K562 (cell line): Measurements from ENCODE around the gene CARD9. TPM values are rescaled to one million over a fixed set of nuclear protein-coding genes. Genes with fewer than 3 reads are reported as not detected.

Experiments used
- ATF3 ChIP-seq, 2 experiments: fragments of 450-650 bp in 1 of 2; sonication (generic) in 1 of 2; formaldehyde crosslinking in 1 of 2; IDR thresholded peaks in 1 of 2; conservative IDR thresholded peaks in 1 of 2; 2 replicates each; pipeline versions ENCODE4 v1.6.1 to v1.8.1; 2016 to 2023; ENCODE audit warnings: mild to moderate bottlenecking in 2 of 2, moderate library complexity in 2 of 2, inconsistent platforms in 1 of 2, missing genetic modification reagents in 1 of 2
- ATF6 ChIP-seq: sonication (generic); formaldehyde crosslinking; IDR thresholded peaks from 2 replicates; pipeline ENCODE4 v1.4.0; 2020; ENCODE audit warnings: mild to moderate bottlenecking, missing genetic modification reagents
- C11orf30 ChIP-seq: fragments of 450-650 bp; IDR thresholded peaks from 2 replicates; pipeline ENCODE4 v1.6.1; 2016; ENCODE audit warnings: low read depth, mild to moderate bottlenecking
- MTA2 ChIP-seq: fragments of 450-650 bp; IDR thresholded peaks from 2 replicates; pipeline ENCODE4 v1.6.1; 2016; ENCODE audit warnings: low read depth
- MTA3 ChIP-seq: fragments of 450-650 bp; formaldehyde crosslinking; IDR thresholded peaks from 2 replicates; pipeline ENCODE4 v1.6.1; 2017; ENCODE audit warnings: mild to moderate bottlenecking, borderline replicate concordance
- MYC ChIP-seq, 2 experiments: fragments of 250-450 bp in 1 of 2; sonication (Bioruptor Pico) in 1 of 2; IDR thresholded peaks; 2 replicates each; pipeline versions ENCODE4 v1.5.1 to v1.6.1; 2012 to 2021; ENCODE audit warnings: low read depth in 2 of 2, borderline replicate concordance in 1 of 2, improper control_type of control experiment in 1 of 2, low read length in 1 of 2, mild to moderate bottlenecking in 1 of 2, moderate library complexity in 1 of 2
- NBN ChIP-seq: fragments of 450-650 bp; IDR thresholded peaks from 2 replicates; pipeline ENCODE4 v1.6.1; 2016; ENCODE audit warnings: low read depth, mild to moderate bottlenecking
- NCOA4 ChIP-seq: fragments of 450-650 bp; IDR thresholded peaks from 2 replicates; pipeline ENCODE4 v1.6.1; 2018; ENCODE audit warnings: mild to moderate bottlenecking; ENCODE audit not compliant: partially characterized antibody
- NR2F6 ChIP-seq: fragments of 450-650 bp; formaldehyde crosslinking; IDR thresholded peaks from 2 replicates; pipeline ENCODE4 v1.4.0; 2020; ENCODE audit warnings: mild to moderate bottlenecking
- THRAP3 ChIP-seq: fragments of 450-650 bp; IDR thresholded peaks from 2 replicates; pipeline ENCODE4 v1.6.1; 2016; ENCODE audit warnings: mild to moderate bottlenecking, inconsistent platforms, borderline replicate concordance
- polyA plus RNA-seq, 8 experiments: library from polyadenylated mRNA; depleted of rRNA in 4 of 8; stranded (reverse) in 5 of 8; unstranded in 3 of 8; fragments of >200 nt; fragmentation: Nextera tagmentation in 2 of 8; fragmentation: Illumina TruSeq in 1 of 8; extraction: Ambion mirVana in 2 of 8; extraction: Trizol in 1 of 8; gene quantifications; 2 replicates each; pipeline versions ENCODE4 v1.2.1 to v1.2.3, GENCODE V29; 2011 to 2014; ENCODE audit warnings: inconsistent platforms in 1 of 8, missing spikeins in 1 of 8
- total RNA-seq, 7 experiments: library from RNA; depleted of rRNA in 6 of 7; stranded (reverse); fragments of >200 nt in 6 of 7; fragmentation: Illumina TruSeq in 2 of 7; extraction: Trizol in 2 of 7; gene quantifications; 2 replicates each; pipeline versions ENCODE4 v1.2.1 to v1.2.3, GENCODE V29; 2011 to 2021; ENCODE audit warnings: low replicate concordance in 1 of 7
- TF ChIP-seq, protein P1 (sequence below): fragments of 450-650 bp; formaldehyde crosslinking; IDR thresholded peaks from 2 replicates; pipeline ENCODE4 v1.4.0; 2020; ENCODE audit warnings: mild to moderate bottlenecking, mixed read lengths
- TF ChIP-seq, protein P2 (sequence below), 2 experiments: fragments of 450-650 bp; IDR thresholded peaks; 2 replicates each; pipeline ENCODE4 v1.6.1; 2016
- TF ChIP-seq, protein P3 (sequence below): fragments of 450-650 bp; formaldehyde crosslinking; IDR thresholded peaks from 2 replicates; pipeline ENCODE4 v1.4.0; 2020; ENCODE audit warnings: mild to moderate bottlenecking, moderate library complexity
- TF ChIP-seq, protein P4 (sequence below): sonication (generic); formaldehyde crosslinking; IDR thresholded peaks from 2 replicates; pipeline ENCODE4 v1.8.0; 2023; ENCODE audit warnings: mild to moderate bottlenecking, missing genetic modification reagents

CARD9 gene
- total and polyA plus RNA-seq, 9 of the 15 experiments (the other 6 are each of a cell fraction or from before 2014, with no cell fraction given) = 1.7 to 53.0 (median 9.7) TPM

DNA sequence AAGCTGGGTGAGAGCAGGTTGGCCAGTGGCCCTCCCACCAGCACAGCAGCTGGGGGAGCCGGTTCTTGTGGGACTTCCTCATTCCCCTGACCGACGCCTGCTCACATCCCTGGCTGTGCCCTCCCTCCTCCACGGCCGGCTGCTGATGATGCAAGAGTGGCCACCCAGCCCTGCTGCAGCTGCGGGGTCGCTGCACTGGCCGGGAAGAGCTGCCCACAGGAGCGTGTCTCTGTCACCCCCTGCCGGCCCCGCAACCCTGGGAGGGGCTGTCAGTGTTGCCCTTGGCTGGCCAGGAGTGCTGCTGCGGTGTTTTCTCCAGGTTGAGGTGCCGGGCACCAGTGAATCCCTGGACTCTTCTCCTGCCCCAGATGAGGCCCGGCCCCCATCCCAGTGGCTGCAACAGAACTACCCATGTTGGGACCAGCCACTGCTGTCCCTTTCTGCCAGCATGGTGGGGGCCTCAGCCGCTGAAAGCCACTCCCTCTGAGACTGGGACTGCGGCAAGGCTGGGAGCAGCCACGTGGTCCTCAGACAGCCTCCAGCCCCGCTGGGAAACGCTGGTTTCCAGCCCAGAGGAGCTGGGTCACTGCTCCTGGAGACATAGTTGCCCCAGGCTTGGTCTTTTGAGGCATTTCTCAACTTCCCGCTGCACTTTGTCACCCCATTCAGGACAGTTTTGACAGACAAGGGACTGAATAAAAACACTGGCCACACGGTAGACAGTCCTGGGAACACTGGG is 739 bp downstream of the CARD9 start (continued):
- peak; percentile 100 for TF ChIP-seq ATF3 (IDR thresholded peaks at IDR 0.05)
- TF ChIP-seq ATF3 (CRISPR knock-in tag; conservative IDR thresholded peaks at IDR 0.05) = peak; percentile 98
- TF ChIP-seq, protein P1, sequence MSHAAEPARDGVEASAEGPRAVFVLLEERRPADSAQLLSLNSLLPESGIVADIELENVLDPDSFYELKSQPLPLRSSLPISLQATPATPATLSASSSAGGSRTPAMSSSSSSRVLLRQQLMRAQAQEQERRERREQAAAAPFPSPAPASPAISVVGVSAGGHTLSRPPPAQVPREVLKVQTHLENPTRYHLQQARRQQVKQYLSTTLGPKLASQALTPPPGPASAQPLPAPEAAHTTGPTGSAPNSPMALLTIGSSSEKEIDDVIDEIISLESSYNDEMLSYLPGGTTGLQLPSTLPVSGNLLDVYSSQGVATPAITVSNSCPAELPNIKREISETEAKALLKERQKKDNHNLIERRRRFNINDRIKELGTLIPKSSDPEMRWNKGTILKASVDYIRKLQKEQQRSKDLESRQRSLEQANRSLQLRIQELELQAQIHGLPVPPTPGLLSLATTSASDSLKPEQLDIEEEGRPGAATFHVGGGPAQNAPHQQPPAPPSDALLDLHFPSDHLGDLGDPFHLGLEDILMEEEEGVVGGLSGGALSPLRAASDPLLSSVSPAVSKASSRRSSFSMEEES (CRISPR knock-in tag) = no peak
- TF ChIP-seq NBN = no peak
- TF ChIP-seq, protein P2, sequence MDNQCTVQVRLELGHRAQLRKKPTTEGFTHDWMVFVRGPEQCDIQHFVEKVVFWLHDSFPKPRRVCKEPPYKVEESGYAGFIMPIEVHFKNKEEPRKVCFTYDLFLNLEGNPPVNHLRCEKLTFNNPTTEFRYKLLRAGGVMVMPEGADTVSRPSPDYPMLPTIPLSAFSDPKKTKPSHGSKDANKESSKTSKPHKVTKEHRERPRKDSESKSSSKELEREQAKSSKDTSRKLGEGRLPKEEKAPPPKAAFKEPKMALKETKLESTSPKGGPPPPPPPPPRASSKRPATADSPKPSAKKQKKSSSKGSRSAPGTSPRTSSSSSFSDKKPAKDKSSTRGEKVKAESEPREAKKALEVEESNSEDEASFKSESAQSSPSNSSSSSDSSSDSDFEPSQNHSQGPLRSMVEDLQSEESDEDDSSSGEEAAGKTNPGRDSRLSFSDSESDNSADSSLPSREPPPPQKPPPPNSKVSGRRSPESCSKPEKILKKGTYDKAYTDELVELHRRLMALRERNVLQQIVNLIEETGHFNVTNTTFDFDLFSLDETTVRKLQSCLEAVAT (IDR thresholded peaks at IDR 0.05) = no peak
- TF ChIP-seq, protein P3, sequence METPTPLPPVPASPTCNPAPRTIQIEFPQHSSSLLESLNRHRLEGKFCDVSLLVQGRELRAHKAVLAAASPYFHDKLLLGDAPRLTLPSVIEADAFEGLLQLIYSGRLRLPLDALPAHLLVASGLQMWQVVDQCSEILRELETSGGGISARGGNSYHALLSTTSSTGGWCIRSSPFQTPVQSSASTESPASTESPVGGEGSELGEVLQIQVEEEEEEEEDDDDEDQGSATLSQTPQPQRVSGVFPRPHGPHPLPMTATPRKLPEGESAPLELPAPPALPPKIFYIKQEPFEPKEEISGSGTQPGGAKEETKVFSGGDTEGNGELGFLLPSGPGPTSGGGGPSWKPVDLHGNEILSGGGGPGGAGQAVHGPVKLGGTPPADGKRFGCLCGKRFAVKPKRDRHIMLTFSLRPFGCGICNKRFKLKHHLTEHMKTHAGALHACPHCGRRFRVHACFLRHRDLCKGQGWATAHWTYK (CRISPR knock-in tag) = no peak; the same call in 1 of the 2 replicates
- TF ChIP-seq, protein P4, sequence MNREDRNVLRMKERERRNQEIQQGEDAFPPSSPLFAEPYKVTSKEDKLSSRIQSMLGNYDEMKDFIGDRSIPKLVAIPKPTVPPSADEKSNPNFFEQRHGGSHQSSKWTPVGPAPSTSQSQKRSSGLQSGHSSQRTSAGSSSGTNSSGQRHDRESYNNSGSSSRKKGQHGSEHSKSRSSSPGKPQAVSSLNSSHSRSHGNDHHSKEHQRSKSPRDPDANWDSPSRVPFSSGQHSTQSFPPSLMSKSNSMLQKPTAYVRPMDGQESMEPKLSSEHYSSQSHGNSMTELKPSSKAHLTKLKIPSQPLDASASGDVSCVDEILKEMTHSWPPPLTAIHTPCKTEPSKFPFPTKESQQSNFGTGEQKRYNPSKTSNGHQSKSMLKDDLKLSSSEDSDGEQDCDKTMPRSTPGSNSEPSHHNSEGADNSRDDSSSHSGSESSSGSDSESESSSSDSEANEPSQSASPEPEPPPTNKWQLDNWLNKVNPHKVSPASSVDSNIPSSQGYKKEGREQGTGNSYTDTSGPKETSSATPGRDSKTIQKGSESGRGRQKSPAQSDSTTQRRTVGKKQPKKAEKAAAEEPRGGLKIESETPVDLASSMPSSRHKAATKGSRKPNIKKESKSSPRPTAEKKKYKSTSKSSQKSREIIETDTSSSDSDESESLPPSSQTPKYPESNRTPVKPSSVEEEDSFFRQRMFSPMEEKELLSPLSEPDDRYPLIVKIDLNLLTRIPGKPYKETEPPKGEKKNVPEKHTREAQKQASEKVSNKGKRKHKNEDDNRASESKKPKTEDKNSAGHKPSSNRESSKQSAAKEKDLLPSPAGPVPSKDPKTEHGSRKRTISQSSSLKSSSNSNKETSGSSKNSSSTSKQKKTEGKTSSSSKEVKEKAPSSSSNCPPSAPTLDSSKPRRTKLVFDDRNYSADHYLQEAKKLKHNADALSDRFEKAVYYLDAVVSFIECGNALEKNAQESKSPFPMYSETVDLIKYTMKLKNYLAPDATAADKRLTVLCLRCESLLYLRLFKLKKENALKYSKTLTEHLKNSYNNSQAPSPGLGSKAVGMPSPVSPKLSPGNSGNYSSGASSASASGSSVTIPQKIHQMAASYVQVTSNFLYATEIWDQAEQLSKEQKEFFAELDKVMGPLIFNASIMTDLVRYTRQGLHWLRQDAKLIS (CRISPR knock-in tag) = peak; percentile 74; the same call in 1 of the 2 replicates
- no peak for TF ChIP-seq THRAP3
- no peak for TF ChIP-seq NR2F6 (CRISPR knock-in tag)
- no peak for TF ChIP-seq MTA2
- TF ChIP-seq NCOA4 = no peak
- peak; percentile 44; the same call in 1 of the 2 replicates for TF ChIP-seq ATF6
- peak; percentile 94 for TF ChIP-seq MYC (IDR thresholded peaks at IDR 0.05; ENCODE audit: low read depth, low read length)
- peak; percentile 74; the same call in 1 of the 2 replicates for TF ChIP-seq MYC (CRISPR knock-in tag; IDR thresholded peaks at IDR 0.05; ENCODE audit: borderline replicate concordance, low read depth)
- peak; percentile 57; the same call in 1 of the 2 replicates for TF ChIP-seq MTA3
- peak; percentile 20; the same call in 1 of the 2 replicates for TF ChIP-seq C11orf30
